Measurements from ENCODE around the gene SRP9. TPM values are rescaled to one million over a fixed set of nuclear protein-coding genes. Genes with fewer than 3 reads are reported as not detected.
"Not testable (repeated sequence)": the region's sequence is repeated elsewhere in the genome, so short reads cannot be mapped to it uniquely, and the experiment has no call there.

The SRP9 gene
- total and polyA plus RNA-seq, 9 donors = 151 to 239 (median 187) TPM

GRCh38 chr1:225812488-225813213, 35.0 kb downstream of the SRP9 start:
- intact Hi-C loops (cut with DNase I) = loop anchor here in 1 of 4 donors (5.0 kb wide), 1 partner anchor 35 kb away; no protein-coding TSS in a partner anchor
- H3K4me1 ChIP-seq (ENCODE audit: insufficient read depth) = peaks cover 45% of the 10 kb centered on the region
- no peaks in the 10 kb centered on the region for H3K27me3 ChIP-seq
- H3K4me3 ChIP-seq = no peak overlapping the region
- peak in 1 of 5 donors; percentile 33 for DNase-seq
- no peaks in the 10 kb centered on the region for H3K36me3 ChIP-seq
- no peaks in the 10 kb centered on the region for H3K9me3 ChIP-seq
- no peak for TF ChIP-seq CTCF (IDR thresholded peaks at IDR 0.05)
- WGBS, 3 donors = 42 to 54% (median 47%) methylated on average over 8 of the region's 8 CpGs
- peak overlapping the region; percentile 88 to 89 for H3K27ac ChIP-seq

- WGBS, 3 donors = 2 to 7% (median 6%) methylated on average over 10 of the region's 10 CpGs
- H3K4me1 ChIP-seq (ENCODE audit: insufficient read depth) = peaks cover 52% of the 10 kb centered on the region
- TF ChIP-seq CTCF (IDR thresholded peaks at IDR 0.05) = no peak
- TF ChIP-seq POLR2A (IDR thresholded peaks at IDR 0.05) = peak; percentile 27
- no peak for TF ChIP-seq EP300 (IDR thresholded peaks at IDR 0.05)
- H3K27ac ChIP-seq = peak overlapping the region; percentile 88 to 89
- DNase-seq = peak; percentile 79 to 85 (median 82)
- intact Hi-C loops (cut with DNase I) = loop anchor here in 1 of 4 donors (5.0 kb wide), 1 partner anchor 34 kb away; no protein-coding TSS in a partner anchor
- no peaks in the 10 kb centered on the region for H3K36me3 ChIP-seq
- H3K4me3 ChIP-seq = peak overlapping the region; percentile 1
- no peaks in the 10 kb centered on the region for H3K9me3 ChIP-seq
- H3K27me3 ChIP-seq = no peaks in the 10 kb centered on the region
These were observed 35.8 kb downstream of the SRP9 start for GRCh38 chr1:225813214-225813964.

GRCh38 chr1:225814381-225814780, 36.8 kb downstream of the SRP9 start:
- peak in 3 of 5 donors; percentile 46 to 62 (median 57) for DNase-seq
- intact Hi-C loops (cut with DNase I) = loop anchor here in 1 of 4 donors (5.0 kb wide), 1 partner anchor 33 kb away; no protein-coding TSS in a partner anchor
- no peak overlapping the region for H3K4me3 ChIP-seq

GRCh38 chr1:225815090-225815489, 37.5 kb downstream of the SRP9 start:
- H3K36me3 ChIP-seq; H3K27me3 ChIP-seq; H3K4me3 ChIP-seq; DNase-seq; intact Hi-C loops (cut with DNase I); H3K9me3 ChIP-seq: not testable (repeated sequence)
- WGBS, 3 donors = 71 to 81% (median 79%) methylated on average over 5 to 7 of the region's 7 CpGs
- Histone ChIP-seq H3K4me1 (ENCODE audit: insufficient read depth) (peaks cover 59% of the 10 kb centered on the region), H3K27ac (peak overlapping the region; percentile 88 to 89)

More at GRCh38 chr1:225814381-225814780, 36.8 kb downstream of the SRP9 start:
- no peak for TF ChIP-seq POLR2A (IDR thresholded peaks at IDR 0.05)
- TF ChIP-seq CTCF (IDR thresholded peaks at IDR 0.05) = no peak
- no peak for TF ChIP-seq EP300 (IDR thresholded peaks at IDR 0.05)
- Histone ChIP-seq H3K4me1 (ENCODE audit: insufficient read depth) (peaks cover 57% of the 10 kb centered on the region), H3K9me3 (no peaks in the 10 kb centered on the region), H3K27ac (peak overlapping the region; percentile 88 to 89), H3K27me3 (no peaks in the 10 kb centered on the region), H3K36me3 (no peaks in the 10 kb centered on the region)
- WGBS, 3 donors = 40 to 45% (median 42%) methylated on average over 7 of the region's 7 CpGs
